Astrocyte (in vitro differentiated cells and primary cell): Measurements from ENCODE around the gene PRKG1. TPM values are rescaled to one million over a fixed set of nuclear protein-coding genes. Genes with fewer than 3 reads are reported as not detected.

ENCODE experiments used
- DNase-seq: peaks from one replicate; pipeline ENCODE4 v3.0.0-alpha.2; 2010; ENCODE audit warnings: low read depth
- FAIRE-seq: peaks from 2 replicates; lab custom pipeline; 2011; peaks lifted over from hg19 to GRCh38; lab: Jason Lieb, UNC
- H2AFZ ChIP-seq: 2 replicates; pipeline ENCODE4 v1.6.0; 2012; ENCODE audit warnings: low read depth, low read length, inconsistent platforms
- H3K27ac ChIP-seq: 2 replicates; pipeline ENCODE4 v1.5.1; 2011; ENCODE audit warnings: low read depth, low read length, inconsistent platforms
- H3K27me3 ChIP-seq: 2 replicates; pipeline ENCODE4 v1.6.0; 2011; ENCODE audit warnings: low read length, inconsistent platforms; ENCODE audit not compliant: insufficient read depth
- H3K36me3 ChIP-seq: 2 replicates; pipeline ENCODE4 v1.5.1; 2011; ENCODE audit warnings: low read length, inconsistent platforms; ENCODE audit not compliant: insufficient read depth
- H3K4me1 ChIP-seq: 2 replicates; pipeline ENCODE4 v1.5.1; 2011; ENCODE audit warnings: low read length, inconsistent platforms; ENCODE audit not compliant: insufficient read depth
- H3K4me2 ChIP-seq: 2 replicates; pipeline ENCODE4 v1.6.0; 2012; ENCODE audit warnings: low read length, inconsistent platforms
- H3K4me3 ChIP-seq: 2 replicates; pipeline ENCODE4 v1.5.1; 2011; ENCODE audit warnings: low read depth, mild to moderate bottlenecking, low read length, inconsistent platforms; ENCODE audit not compliant: insufficient read depth
- H3K79me2 ChIP-seq: 2 replicates; pipeline ENCODE4 v1.6.0; 2012; ENCODE audit warnings: mild to moderate bottlenecking, low read length, inconsistent platforms; ENCODE audit not compliant: insufficient read depth
- H3K9ac ChIP-seq: 2 replicates; pipeline ENCODE4 v1.6.0; 2012; ENCODE audit warnings: mild to moderate bottlenecking, low read length, inconsistent platforms
- H3K9me3 ChIP-seq: 2 replicates; pipeline ENCODE4 v1.5.1; 2012; ENCODE audit warnings: low read depth, mild to moderate bottlenecking, low read length, inconsistent platforms; ENCODE audit not compliant: insufficient read depth
- H4K20me1 ChIP-seq: 2 replicates; pipeline ENCODE4 v1.6.0; 2012; ENCODE audit warnings: low read length, inconsistent platforms; ENCODE audit not compliant: insufficient read depth
- H3K27ac Mint-ChIP-seq: one replicate; pipeline ENCODE4 v1.8.0; 2021; ENCODE audit warnings: mild to moderate bottlenecking, mixed read lengths; ENCODE audit not compliant: unreplicated experiment
- H3K27me3 Mint-ChIP-seq: one replicate; pipeline ENCODE4 v1.8.0; 2021; ENCODE audit warnings: low read depth, mixed read lengths; ENCODE audit not compliant: unreplicated experiment
- H3K36me3 Mint-ChIP-seq: one replicate; pipeline ENCODE4 v1.8.0; 2021; ENCODE audit warnings: low read depth, mixed read lengths; ENCODE audit not compliant: unreplicated experiment
- H3K4me1 Mint-ChIP-seq: one replicate; pipeline ENCODE4 v1.8.0; 2021; ENCODE audit warnings: low read depth, mixed read lengths; ENCODE audit not compliant: unreplicated experiment
- H3K4me3 Mint-ChIP-seq: one replicate; pipeline ENCODE4 v1.8.0; 2021; ENCODE audit warnings: mild to moderate bottlenecking, moderate library complexity, mixed read lengths; ENCODE audit not compliant: unreplicated experiment
- H3K9me3 Mint-ChIP-seq: one replicate; pipeline ENCODE4 v1.8.0; 2021; ENCODE audit warnings: mild to moderate bottlenecking, mixed read lengths; ENCODE audit not compliant: unreplicated experiment
- EZH2 ChIP-seq: IDR thresholded peaks from 2 replicates; pipeline ENCODE4 v1.6.1; 2012; ENCODE audit warnings: mild to moderate bottlenecking, low read length, inconsistent platforms; ENCODE audit not compliant: insufficient read depth
- total RNA-seq: library from RNA; stranded (reverse); gene quantifications from 2 replicates; pipeline ENCODE4 v1.2.1, GENCODE V29; 2021
- TF ChIP-seq, protein P1 (sequence below): IDR thresholded peaks from 2 replicates; pipeline ENCODE4 v1.5.1; 2011; ENCODE audit warnings: low read depth, mild to moderate bottlenecking, inconsistent platforms, low read length, moderate library complexity; ENCODE audit not compliant: insufficient read depth

The PRKG1 gene
- total RNA-seq, 1 donor from 2014 or later, result 3.1 TPM

DNA sequence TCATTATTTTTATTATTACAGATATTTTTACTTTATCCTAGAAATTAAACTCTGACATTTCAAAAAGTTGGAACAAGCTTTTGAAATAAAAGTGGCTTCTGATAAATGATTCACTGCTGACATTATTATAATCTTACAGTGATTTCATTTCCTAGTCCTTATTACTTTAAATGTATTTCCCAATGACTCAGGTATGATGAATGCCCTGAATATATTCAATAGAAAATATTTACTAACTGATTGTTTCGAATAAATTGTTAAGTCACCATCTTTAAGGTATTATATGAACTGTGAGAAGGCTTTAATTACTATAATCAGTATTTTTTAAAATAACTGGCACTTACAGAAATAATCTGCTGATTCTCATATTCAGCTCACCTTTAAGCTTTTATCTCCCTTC is 1261.4 kb downstream of the PRKG1 start:
- no peaks in the 10 kb centered on the region for H3K9me3 Mint-ChIP-seq
- no peak overlapping the region for H3K4me3 Mint-ChIP-seq
- H2AFZ ChIP-seq, result no peak overlapping the region
- H3K79me2 ChIP-seq, result no peaks in the 10 kb centered on the region
- no peak overlapping the region for H3K4me2 ChIP-seq
- H4K20me1 ChIP-seq, result no peaks in the 10 kb centered on the region
- no peak for FAIRE-seq
- TF ChIP-seq, protein P1, sequence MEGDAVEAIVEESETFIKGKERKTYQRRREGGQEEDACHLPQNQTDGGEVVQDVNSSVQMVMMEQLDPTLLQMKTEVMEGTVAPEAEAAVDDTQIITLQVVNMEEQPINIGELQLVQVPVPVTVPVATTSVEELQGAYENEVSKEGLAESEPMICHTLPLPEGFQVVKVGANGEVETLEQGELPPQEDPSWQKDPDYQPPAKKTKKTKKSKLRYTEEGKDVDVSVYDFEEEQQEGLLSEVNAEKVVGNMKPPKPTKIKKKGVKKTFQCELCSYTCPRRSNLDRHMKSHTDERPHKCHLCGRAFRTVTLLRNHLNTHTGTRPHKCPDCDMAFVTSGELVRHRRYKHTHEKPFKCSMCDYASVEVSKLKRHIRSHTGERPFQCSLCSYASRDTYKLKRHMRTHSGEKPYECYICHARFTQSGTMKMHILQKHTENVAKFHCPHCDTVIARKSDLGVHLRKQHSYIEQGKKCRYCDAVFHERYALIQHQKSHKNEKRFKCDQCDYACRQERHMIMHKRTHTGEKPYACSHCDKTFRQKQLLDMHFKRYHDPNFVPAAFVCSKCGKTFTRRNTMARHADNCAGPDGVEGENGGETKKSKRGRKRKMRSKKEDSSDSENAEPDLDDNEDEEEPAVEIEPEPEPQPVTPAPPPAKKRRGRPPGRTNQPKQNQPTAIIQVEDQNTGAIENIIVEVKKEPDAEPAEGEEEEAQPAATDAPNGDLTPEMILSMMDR, result no peak
- TF ChIP-seq EZH2, result no peak
- no peaks in the 10 kb centered on the region for H3K27me3 ChIP-seq
- no peaks in the 10 kb centered on the region for H3K36me3 ChIP-seq
- DNase-seq, result no peak
- no peak overlapping the region for H3K9ac ChIP-seq
- H3K4me3 ChIP-seq, result no peak overlapping the region
- no peak overlapping the region for H3K27ac Mint-ChIP-seq
- H3K36me3 Mint-ChIP-seq, result no peaks in the 10 kb centered on the region
- H3K4me1 Mint-ChIP-seq, result peaks cover 7% of the 10 kb centered on the region
- H3K27me3 Mint-ChIP-seq, result peaks cover 5% of the 10 kb centered on the region
- peaks cover 11% of the 10 kb centered on the region for H3K4me1 ChIP-seq
- H3K9me3 ChIP-seq, result no peaks in the 10 kb centered on the region
- peak overlapping the region; percentile 33 for H3K27ac ChIP-seq

DNA sequence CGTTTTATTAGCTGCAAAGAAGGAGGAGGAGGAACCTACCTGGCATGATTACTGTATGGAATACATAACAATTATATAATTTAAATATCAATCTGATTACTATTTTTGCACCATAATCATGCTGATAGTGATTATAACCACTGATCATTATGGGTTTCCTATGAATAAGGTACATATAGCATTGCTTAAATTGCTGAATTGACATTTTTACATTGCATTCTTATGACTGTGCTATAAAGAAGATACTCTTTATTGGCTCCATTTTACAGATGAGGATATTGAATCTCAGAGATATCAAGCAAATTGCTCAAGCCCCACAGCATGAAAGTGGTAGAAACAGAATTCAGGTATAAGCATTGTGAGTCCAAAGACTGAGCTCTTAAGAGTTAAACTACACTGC is 1262.9 kb downstream of the PRKG1 start:
- Mint-ChIP-seq H3K4me3 (no peak overlapping the region), H3K4me1 (peaks cover 7% of the 10 kb centered on the region)
- no peak for TF ChIP-seq EZH2
- TF ChIP-seq, protein P1, result no peak

DNA sequence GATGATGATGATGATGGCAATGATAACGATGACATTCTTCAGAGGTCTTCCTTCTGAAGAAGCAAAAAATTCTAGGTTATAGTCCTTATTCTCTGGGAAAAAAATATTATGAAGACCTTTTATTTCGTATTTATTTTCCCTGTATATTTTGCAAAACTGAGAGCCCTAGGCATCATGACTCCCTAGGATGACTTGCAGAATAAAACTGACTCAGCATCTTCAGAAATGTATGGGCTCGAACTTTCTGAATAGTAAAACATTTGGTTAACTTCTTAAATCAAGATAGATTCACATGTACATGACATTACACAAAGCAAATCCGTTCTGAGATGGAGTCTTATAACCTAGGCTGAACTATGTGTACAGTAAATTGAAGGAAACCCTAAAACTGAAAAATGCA is 1269.2 kb downstream of the PRKG1 start:
- H3K27ac ChIP-seq, result no peak overlapping the region
- FAIRE-seq (no peak), DNase-seq (no peak)
- no peaks in the 10 kb centered on the region for H3K9me3 ChIP-seq
- Mint-ChIP-seq H3K9me3 (no peaks in the 10 kb centered on the region), H3K4me1 (no peaks in the 10 kb centered on the region), H3K4me3 (no peak overlapping the region), H3K27me3 (peaks cover under 1% of the 10 kb centered on the region), H3K36me3 (no peaks in the 10 kb centered on the region), H3K27ac (no peak overlapping the region)
- TF ChIP-seq, protein P1, result no peak
- TF ChIP-seq EZH2, result no peak
- no peak overlapping the region for H3K4me2 ChIP-seq
- no peaks in the 10 kb centered on the region for H3K36me3 ChIP-seq
- no peaks in the 10 kb centered on the region for H4K20me1 ChIP-seq
- no peaks in the 10 kb centered on the region for H3K79me2 ChIP-seq
- no peaks in the 10 kb centered on the region for H3K4me1 ChIP-seq
- H2AFZ ChIP-seq, result no peak overlapping the region
- H3K4me3 ChIP-seq, result no peak overlapping the region
- no peaks in the 10 kb centered on the region for H3K27me3 ChIP-seq
- H3K9ac ChIP-seq, result no peak overlapping the region

More for the DNA sequence above, 1262.9 kb downstream of the PRKG1 start:
- H3K9me3 ChIP-seq, result no peaks in the 10 kb centered on the region
- no peaks in the 10 kb centered on the region for H3K79me2 ChIP-seq
- no peaks in the 10 kb centered on the region for H3K27me3 ChIP-seq
- H3K4me2 ChIP-seq, result no peak overlapping the region
- Mint-ChIP-seq H3K27me3 (peaks cover 5% of the 10 kb centered on the region), H3K36me3 (no peaks in the 10 kb centered on the region), H3K27ac (no peak overlapping the region), H3K9me3 (no peaks in the 10 kb centered on the region)
- no peak overlapping the region for H3K27ac ChIP-seq
- no peaks in the 10 kb centered on the region for H4K20me1 ChIP-seq
- FAIRE-seq (no peak), DNase-seq (no peak)
- no peak overlapping the region for H3K4me3 ChIP-seq
- H3K9ac ChIP-seq, result no peak overlapping the region
- no peak overlapping the region for H2AFZ ChIP-seq
- H3K36me3 ChIP-seq, result no peaks in the 10 kb centered on the region
- H3K4me1 ChIP-seq, result peaks cover 11% of the 10 kb centered on the region
